ENCODE measurements around the gene CPA4. TPM values are rescaled to one million over a fixed set of nuclear protein-coding genes. Genes with fewer than 3 reads are reported as not detected.
A peak's percentile ranks its signal among the peaks of the same experiment; 100 is the strongest.
"Not testable (repeated sequence)": the region's sequence is repeated elsewhere in the genome, so short reads cannot be mapped to it uniquely, and the experiment has no call there.

Gene CPA4
- polyA plus RNA-seq, 1 donor = 1.9 TPM

GRCh38 chr7:130303551-130303950 is 10.6 kb downstream of the CPA4 start:
- no peak for DNase-seq

GRCh38 chr7:130303982-130304381 is 11.0 kb downstream of the CPA4 start:
- DNase-seq = no peak

GRCh38 chr7:130304878-130305277 is 11.9 kb downstream of the CPA4 start:
- no peak for DNase-seq

DNA sequence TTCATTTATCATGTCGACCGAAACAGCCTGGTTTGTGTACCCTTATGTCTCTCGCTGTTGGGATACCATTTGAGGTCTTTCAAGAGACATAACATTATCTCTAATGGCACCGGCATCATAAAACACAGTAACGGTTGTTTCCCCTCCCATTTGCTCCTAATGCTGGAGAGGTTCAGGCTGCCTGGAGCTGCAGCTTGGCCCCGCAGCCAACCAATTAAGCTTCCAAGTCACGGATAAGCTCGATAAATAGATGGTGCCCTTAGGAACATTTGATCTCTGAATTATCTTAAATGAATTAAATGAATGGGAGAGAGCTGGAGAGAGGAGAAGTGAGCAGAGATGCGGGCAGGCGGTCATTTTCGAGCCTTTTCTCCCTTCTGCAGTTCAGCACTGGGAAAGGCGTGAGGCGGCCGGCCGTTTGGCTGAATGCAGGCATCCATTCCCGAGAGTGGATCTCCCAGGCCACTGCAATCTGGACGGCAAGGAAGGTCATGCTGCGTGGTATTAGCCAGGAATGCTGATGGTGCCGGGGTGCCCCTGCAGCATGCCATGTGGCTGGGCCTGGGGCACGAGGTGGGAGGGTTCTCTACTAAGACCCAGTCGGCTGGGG is 12.6 kb downstream of the CPA4 start:
- no peak for DNase-seq

- DNase-seq = no peak
Measured at GRCh38 chr7:130309986-130310385, 17.0 kb downstream of the CPA4 start.

- DNase-seq = no peak
Measured at GRCh38 chr7:130314305-130314704, 21.3 kb downstream of the CPA4 start.

DNA sequence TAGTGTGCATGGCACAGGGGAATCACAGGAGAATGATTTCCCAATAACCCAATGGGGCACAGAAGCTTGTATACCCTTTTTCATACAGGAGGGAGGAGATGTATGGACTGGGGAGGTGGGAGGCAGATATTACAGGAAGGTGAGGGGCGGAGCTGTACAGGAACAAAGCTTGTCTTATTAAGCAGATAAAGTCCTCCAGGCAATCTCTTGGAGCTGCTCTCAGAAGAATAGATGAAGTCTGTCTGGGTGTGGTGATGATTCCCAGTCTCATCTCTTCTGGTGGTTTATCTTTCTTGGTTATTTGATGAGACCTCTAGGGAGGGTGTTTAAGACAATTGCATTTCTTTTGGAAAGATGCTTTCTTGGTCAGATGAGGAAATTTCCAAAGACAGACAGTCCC is 26.6 kb downstream of the CPA4 start:
- no peak for DNase-seq

GRCh38 chr7:130321542-130322229 is 28.7 kb downstream of the CPA4 start:
- not testable (repeated sequence) for DNase-seq

GRCh38 chr7:130322615-130323014 is 29.7 kb downstream of the CPA4 start:
- DNase-seq = no peak

- no peak for DNase-seq
Measured at GRCh38 chr7:130324306-130324943, 31.5 kb downstream of the CPA4 start.

DNA sequence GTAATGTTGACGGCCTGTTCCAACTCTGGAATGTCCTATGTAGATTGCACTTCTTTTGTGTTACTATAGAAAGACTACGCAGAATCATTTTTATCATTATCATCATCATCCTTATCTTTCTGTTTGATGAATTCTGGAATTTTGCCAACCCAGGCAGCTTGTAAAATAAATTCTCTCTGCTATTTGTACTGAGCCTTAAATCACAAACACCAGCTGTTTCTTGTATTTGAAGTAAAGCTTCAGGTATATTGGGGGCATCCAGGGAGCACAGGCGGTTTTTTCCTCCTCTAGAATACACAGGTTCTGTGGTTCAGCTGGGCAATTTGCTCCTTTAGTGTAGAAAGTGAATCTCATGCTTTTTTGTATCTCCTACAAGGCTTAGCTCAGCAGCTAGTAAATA is 36.7 kb downstream of the CPA4 start:
- DNase-seq = no peak

GRCh38 chr7:130332259-130333053 is 39.5 kb downstream of the CPA4 start:
- DNase-seq = no peak

- no peak for DNase-seq
Measured at GRCh38 chr7:130333832-130334231, 40.9 kb downstream of the CPA4 start.

DNA sequence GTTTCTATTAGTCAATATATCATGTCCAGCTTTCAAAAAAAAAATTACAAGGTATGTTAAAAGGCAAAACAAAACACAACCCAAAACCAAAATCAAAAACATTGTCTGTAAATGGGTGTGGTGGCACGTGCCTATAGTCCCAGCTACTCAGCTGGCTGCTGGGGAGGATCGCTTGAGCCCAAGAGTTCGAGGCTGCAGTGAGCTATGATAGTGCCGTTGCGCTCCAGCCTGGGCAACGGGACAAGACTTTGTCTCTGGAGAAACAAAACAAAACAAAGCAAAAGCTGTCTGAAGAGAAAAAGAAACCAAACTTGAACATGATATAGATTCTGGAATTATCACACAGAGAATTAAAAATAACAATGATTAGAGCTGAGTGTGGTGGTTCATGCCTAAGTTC is 41.3 kb downstream of the CPA4 start:
- DNase-seq = peak; percentile 81

- no peak for DNase-seq
Measured at GRCh38 chr7:130337410-130337971, 44.5 kb downstream of the CPA4 start.

GRCh38 chr7:130338233-130338632 is 45.3 kb downstream of the CPA4 start:
- no peak for DNase-seq

DNA sequence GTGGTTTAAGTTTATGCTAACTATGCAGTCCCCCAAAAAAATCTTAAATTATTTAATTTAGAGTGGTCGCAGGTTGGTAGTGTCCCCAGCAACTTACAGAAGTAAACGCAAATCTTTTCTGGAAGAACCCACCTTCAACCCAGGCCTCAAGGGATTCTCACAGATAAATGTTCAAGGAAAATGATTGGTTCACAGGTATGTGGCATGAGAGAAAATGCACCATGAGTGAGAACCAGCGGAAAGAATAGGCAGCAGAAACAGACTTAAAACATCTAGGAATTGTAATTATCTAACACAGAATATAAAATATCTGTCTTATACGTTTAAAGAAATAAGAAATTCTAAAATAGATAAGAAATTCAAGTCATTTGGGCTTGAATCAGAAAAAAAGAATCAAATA is 48.9 kb downstream of the CPA4 start:
- DNase-seq = no peak

DNA sequence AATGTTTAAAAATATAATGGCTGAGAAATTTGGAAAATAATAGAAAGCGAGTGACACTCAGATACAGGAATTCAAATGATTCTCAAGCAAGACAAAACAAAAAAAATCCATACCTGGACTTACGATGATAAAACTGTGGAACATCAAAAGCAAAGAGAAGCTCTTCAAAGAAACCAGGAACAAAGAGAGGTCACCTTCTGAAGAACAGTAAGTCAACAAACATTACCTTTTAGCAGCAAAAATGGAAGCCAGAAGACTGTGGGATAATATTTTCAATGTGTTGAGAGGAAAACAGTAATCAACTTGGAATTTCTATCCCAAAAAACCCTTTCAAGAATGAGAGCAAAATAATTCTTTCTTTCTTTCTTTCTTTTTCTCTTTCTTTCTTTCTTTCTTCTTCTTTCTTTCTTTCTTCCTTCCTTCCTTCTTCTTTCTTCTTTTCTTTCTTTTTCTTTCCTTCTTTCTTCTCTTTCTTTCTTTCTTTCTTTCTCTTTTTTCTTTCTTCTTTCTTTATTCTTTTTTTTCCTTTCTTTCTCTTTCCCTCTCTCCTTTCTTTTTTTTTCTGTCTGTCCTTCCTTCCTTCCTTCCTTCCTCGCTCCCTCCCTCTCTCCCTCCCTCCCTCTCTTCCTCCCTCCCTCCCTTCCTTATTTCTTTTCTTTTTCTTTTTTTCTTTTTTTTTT is 49.9 kb downstream of the CPA4 start:
- DNase-seq = no peak

- no peak for DNase-seq
Measured at GRCh38 chr7:130344271-130344866, 51.4 kb downstream of the CPA4 start, which contains the start of gene CPA5. TSS of gene CPA5 (plus strand) at chr7:130344816. CDS start at chr7:130346486, 1,670 bp downstream.

DNA sequence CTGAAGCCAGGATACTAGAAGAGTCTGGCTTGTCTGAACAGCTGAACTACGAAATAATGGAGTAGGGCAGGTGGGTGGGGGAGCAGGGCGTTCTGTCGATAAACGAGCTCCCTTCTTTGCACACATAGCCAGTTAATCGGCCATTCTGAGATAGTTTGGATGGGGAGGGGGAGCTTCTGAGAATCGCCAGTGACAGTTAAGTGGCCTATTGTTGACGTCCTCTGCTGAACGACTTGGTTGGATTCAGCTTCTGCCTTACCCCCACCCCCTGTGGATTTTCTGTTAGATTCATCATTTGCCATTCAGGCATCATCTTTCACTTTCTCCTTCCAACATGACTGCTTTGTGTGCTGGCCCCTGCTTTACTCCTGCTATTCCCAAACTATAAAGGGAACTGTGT is 52.2 kb downstream of the CPA4 start:
- DNase-seq = peak; percentile 80

- DNase-seq = no peak
Measured at GRCh38 chr7:130345725-130346124, 52.8 kb downstream of the CPA4 start.
